GM06990 (cell line): ENCODE data around the gene VSTM4.

Experiments used
- DNase-seq: peaks from one replicate; pipeline ENCODE4 v3.0.0-alpha.2; 2011; ENCODE audit not compliant: insufficient read length; ENCODE audit errors: extremely low read depth
- H3K27me3 ChIP-seq: replicated peaks from 2 replicates; pipeline ENCODE4 v1.6.0; 2011; ENCODE audit warnings: low read length; ENCODE audit not compliant: control insufficient read depth, insufficient read depth
- H3K36me3 ChIP-seq: 2 replicates; pipeline ENCODE4 v1.5.1; 2011; ENCODE audit warnings: low read length; ENCODE audit not compliant: control insufficient read depth, insufficient read depth
- H3K4me3 ChIP-seq: replicated peaks from 2 replicates; pipeline ENCODE4 v1.5.1; 2011; ENCODE audit warnings: low read depth, mild to moderate bottlenecking, control low read depth, low read length
- TF ChIP-seq, protein P1 (sequence below): IDR thresholded peaks from 2 replicates; pipeline ENCODE4 v1.5.1; 2011; ENCODE audit warnings: low read length, control low read depth, mild to moderate bottlenecking, inconsistent platforms; ENCODE audit not compliant: insufficient read depth, poor library complexity, severe bottlenecking

VSTM4 gene, protein sequence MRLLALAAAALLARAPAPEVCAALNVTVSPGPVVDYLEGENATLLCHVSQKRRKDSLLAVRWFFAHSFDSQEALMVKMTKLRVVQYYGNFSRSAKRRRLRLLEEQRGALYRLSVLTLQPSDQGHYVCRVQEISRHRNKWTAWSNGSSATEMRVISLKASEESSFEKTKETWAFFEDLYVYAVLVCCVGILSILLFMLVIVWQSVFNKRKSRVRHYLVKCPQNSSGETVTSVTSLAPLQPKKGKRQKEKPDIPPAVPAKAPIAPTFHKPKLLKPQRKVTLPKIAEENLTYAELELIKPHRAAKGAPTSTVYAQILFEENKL

DNA sequence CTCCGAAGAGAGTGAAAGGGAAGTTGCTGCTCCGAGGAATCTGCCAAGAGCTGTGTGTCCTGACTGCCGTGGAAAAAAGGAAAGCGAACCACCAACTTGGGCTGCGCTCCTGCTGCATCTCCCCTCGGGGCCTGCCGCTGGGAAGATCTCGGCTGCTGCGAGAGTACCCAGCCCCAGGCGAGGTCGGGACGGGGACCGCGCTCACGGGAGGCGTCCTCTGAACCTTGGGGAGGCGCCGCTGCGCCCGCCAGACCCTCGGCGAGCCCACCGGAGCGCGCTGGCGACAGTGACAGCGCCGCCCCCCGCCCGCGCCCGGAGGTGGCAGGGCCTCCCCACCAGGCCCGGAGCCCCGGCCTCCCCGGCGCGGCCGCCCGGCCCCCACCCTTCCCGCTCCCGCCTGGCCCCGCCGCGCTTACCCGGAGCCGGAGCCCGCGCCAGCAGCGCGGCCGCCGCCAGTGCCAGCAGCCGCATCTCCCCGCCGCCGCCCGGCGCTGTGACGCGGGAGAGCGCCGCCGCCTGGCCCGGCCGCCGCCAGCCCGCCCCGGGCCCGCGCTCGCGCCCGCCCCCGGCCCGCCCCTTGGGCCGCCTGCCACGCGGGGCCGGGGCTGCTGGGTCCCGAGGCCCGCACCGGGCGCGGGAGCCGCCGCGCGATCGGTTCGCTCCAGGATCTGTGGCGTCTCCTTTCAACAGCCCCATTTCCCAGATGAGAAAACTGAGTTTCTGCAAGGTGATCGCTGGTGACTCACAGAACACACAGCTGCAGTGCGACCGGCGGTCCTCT lies at the start of gene VSTM4:
TSS of gene VSTM4 (minus strand) at position 508 of the 781 bp plus-strand sequence. CDS start at position 471, 37 bp downstream.
- Histone ChIP-seq H3K4me3 (no peak within 1 kb of the TSS; the same call in 1 of the 2 replicates), H3K36me3 (no peaks in the 10 kb centered on the region), H3K27me3 (no peaks in the 10 kb centered on the region; the same call in 1 of the 2 replicates)
- no peak for DNase-seq
- TF ChIP-seq, protein P1, sequence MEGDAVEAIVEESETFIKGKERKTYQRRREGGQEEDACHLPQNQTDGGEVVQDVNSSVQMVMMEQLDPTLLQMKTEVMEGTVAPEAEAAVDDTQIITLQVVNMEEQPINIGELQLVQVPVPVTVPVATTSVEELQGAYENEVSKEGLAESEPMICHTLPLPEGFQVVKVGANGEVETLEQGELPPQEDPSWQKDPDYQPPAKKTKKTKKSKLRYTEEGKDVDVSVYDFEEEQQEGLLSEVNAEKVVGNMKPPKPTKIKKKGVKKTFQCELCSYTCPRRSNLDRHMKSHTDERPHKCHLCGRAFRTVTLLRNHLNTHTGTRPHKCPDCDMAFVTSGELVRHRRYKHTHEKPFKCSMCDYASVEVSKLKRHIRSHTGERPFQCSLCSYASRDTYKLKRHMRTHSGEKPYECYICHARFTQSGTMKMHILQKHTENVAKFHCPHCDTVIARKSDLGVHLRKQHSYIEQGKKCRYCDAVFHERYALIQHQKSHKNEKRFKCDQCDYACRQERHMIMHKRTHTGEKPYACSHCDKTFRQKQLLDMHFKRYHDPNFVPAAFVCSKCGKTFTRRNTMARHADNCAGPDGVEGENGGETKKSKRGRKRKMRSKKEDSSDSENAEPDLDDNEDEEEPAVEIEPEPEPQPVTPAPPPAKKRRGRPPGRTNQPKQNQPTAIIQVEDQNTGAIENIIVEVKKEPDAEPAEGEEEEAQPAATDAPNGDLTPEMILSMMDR: no peak

DNA sequence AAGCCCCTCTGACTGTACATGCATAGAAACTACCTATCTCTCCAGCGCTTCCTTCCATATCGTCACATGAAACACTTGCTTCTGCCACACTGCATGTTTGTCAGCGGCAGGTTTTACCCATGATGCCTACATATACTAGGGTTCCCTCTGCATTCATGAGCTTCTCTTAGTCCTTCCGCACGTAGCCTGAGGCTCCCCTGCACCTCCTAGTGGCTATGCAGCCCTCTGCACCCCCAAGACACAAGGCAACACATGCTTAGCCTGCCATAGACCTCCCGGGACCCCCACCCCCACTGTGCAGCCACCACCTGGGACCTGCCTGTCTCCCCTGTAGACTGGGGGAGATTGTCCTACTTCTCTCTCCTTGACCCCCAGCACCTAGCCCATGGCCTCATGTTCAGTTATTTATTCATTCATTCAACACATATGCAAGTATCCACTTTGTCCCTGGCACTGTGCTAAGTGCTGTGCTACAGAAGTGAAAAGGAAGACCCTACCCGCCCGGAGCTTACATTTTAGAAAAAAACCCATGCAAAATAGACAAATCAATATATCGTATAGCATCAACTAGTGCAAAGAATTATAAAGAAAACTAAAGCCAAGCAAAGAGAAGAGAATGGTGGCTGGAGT lies 49.4 kb upstream of the VSTM4 start:
- DNase-seq: peak; percentile 40
- TF ChIP-seq, protein P1: peak; percentile 91
- Histone ChIP-seq H3K4me3 (no peak overlapping the region), H3K27me3 (no peaks in the 10 kb centered on the region), H3K36me3 (0 out of 2 replicates have a peak, but pooled peaks cover 2% of the 10 kb centered on the region)

DNA sequence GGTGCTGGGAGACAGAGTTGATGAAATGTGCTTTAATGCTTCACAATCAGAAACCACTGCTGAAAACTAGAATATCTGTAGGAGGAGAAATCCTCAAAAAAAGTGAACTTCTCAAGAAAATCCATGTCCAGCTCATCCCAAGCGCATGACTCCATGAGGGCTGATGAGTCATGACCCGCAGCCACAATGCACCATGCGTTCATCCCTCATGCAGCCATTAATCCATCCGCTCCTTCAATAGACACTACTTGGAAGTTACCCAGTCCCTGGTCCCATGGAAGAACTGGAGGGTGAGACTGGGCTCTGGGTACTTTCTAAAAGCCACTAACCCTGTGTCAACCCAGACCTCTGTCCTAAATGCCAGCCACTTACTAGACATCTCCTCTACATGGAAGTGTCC lies 48.4 kb upstream of the VSTM4 start:
- DNase-seq: no peak
- Histone ChIP-seq H3K27me3 (no peaks in the 10 kb centered on the region), H3K4me3 (no peak overlapping the region), H3K36me3 (0 out of 2 replicates have a peak, but pooled peaks cover 2% of the 10 kb centered on the region)
- TF ChIP-seq, protein P1: no peak

DNA sequence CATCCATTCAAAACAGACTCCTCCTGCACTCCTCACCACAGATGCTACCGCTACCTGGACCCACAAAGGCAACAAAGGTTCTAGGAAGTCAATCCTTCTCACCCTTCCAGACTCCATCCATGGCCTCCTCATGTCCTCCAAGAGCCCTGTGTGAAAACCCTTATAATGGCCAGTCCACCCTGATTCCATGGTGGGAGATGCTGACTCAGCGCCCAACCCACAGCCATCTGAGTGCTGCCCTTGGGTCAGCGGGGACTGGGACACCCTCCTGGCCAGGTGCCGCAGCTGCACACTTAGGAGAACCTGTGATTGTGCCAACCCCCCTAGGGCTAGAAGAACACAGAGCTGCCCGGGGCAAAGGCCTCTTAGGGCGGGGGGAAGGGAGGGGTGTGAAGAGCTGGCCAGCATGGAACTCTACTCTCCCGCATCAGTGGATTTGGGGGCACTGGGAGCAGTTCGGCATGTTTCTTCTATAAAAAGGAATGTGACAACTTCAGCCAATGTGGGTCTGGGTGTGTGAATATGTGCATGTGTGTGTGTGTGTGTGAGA lies 47.5 kb upstream of the VSTM4 start:
- 0 out of 2 replicates have a peak, but pooled peaks cover 2% of the 10 kb centered on the region for H3K36me3 ChIP-seq
- no peak for DNase-seq
- H3K4me3 ChIP-seq: no peak overlapping the region
- H3K27me3 ChIP-seq: no peaks in the 10 kb centered on the region
- TF ChIP-seq, protein P1: no peak

DNA sequence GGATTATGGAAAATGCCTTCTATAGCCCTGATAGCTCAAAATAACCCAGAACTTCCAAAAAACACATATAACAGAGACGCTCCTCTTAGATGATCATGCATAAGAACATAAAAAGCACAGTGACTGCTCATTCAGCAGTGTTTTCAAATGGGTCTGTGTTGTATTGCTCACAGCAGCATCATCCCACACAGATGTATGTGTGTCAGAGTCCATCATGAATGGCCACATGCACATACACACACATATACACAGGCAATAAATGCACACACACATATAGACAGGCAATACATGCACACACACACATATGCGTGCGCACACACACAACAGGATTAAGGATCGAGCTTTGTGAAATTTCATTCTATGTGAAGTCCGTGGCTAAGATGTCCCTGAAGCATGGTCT lies 46.7 kb upstream of the VSTM4 start:
- H3K27me3 ChIP-seq: no peaks in the 10 kb centered on the region
- TF ChIP-seq, protein P1: no peak
- DNase-seq: no peak
- H3K36me3 ChIP-seq: 0 out of 2 replicates have a peak, but pooled peaks cover 2% of the 10 kb centered on the region
- H3K4me3 ChIP-seq: no peak overlapping the region
